Breast epithelium (tissue), 4 donors: ENCODE data around the gene HDHD3. TPM values are rescaled to one million over a fixed set of nuclear protein-coding genes. Genes with fewer than 3 reads are reported as not detected.

Source experiments
- DNase-seq, 2 donors: peaks; one replicate each; pipeline ENCODE4 v3.0.0-alpha.2; 2019; ENCODE audit warnings: low spot score in 2 of 2
- H3K27ac ChIP-seq, 2 donors: fragments of 200-600 bp; sonication (generic) in 1 of 2; one replicate each; pipeline ENCODE4 v1.5.1; 2016 to 2019; ENCODE audit warnings: mild to moderate bottlenecking in 1 of 2
- H3K27me3 ChIP-seq, 2 donors: fragments of 200-600 bp; sonication (generic) in 1 of 2; one replicate each; pipeline versions ENCODE4 v1.5.1 to v1.6.0; 2017 to 2019; ENCODE audit warnings: control low read depth in 1 of 2, mild to moderate bottlenecking in 1 of 2
- H3K36me3 ChIP-seq: fragments of 200-600 bp; one replicate; pipeline ENCODE4 v1.5.1; 2019
- H3K4me1 ChIP-seq, 2 donors: fragments of 200-600 bp; sonication (generic); one replicate each; pipeline ENCODE4 v1.5.1; 2016 to 2019; ENCODE audit warnings: control low read depth in 1 of 2
- H3K4me3 ChIP-seq, 3 donors: fragments of 200-600 bp; sonication (generic); 1 replicate in 2 of 3; 2 replicates in 1 of 3; pipeline ENCODE4 v1.5.1; 2016 to 2019; ENCODE audit warnings: mild to moderate bottlenecking in 3 of 3, moderate library complexity in 2 of 3
- H3K9me3 ChIP-seq, 2 donors: fragments of 200-600 bp; sonication (generic) in 1 of 2; one replicate each; pipeline ENCODE4 v1.5.1; 2016 to 2019; ENCODE audit warnings: control low read depth in 1 of 2
- CTCF ChIP-seq, 3 donors: fragments of 450-650 bp; IDR thresholded peaks; one replicate each; pipeline ENCODE4 v1.5.1; 2016 to 2017; ENCODE audit warnings: antibody characterized with exemption in 3 of 3, mild to moderate bottlenecking in 3 of 3, moderate library complexity in 3 of 3
- POLR2A ChIP-seq: fragments of 450-650 bp; IDR thresholded peaks from one replicate; pipeline ENCODE4 v1.6.1; 2016; ENCODE audit warnings: antibody characterized with exemption, mild to moderate bottlenecking, moderate library complexity
- POLR2AphosphoS5 ChIP-seq, 3 donors: sonication (generic); formaldehyde crosslinking; IDR thresholded peaks; one replicate each; pipeline ENCODE4 v1.6.1; 2017; ENCODE audit warnings: antibody characterized with exemption in 3 of 3
- intact Hi-C: fragments of 100-400 bp; cut with DNase I; formaldehyde crosslinking; loops from one replicate; pipeline ENCODE4 v1.15.1; 2023; ENCODE audit warnings: low total_unique reads
- total RNA-seq, 3 donors: library from RNA; depleted of rRNA; stranded (reverse); fragments of >200 nt; gene quantifications; one replicate each; pipeline ENCODE4 v1.1.0, GENCODE V29; 2016

The HDHD3 gene
- total RNA-seq, 3 donors from 2014 or later = 24.5 to 66.9 (median 54.1) TPM

DNA sequence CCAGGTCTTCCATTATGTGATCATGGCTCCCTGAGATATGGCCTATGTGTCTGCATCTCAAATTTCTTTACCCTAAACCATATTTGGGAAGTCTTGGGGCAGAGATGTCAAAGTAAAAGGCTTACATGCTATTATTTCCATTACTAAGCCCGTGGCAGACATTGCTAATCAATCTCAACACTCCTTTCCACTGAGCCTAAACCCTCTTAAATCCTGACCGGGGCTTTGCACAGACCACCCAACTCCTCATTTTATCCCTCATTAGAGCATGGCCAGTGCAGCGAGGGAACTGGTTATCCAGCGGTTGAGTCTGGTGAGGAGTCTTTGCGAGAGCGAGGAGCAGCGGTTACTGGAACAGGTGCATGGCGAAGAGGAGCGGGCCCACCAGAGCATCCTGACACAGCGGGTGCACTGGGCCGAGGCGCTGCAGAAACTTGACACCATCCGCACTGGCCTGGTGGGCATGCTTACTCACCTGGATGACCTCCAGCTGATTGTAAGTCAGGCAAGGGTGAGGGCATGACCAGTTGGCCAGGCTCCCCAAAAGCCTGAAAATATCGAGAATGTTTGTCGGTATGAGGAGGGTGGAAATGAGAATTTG lies 16.4 kb downstream of the HDHD3 start:
- no peak overlapping the region for H3K4me3 ChIP-seq
- H3K27me3 ChIP-seq = no peaks in the 10 kb centered on the region
- intact Hi-C loops = no loop called here
- no peaks in the 10 kb centered on the region for H3K9me3 ChIP-seq
- no peak overlapping the region for H3K27ac ChIP-seq
- H3K36me3 ChIP-seq = no peaks in the 10 kb centered on the region
- TF ChIP-seq POLR2AphosphoS5 (IDR thresholded peaks at IDR 0.05) (no peak), CTCF (IDR thresholded peaks at IDR 0.05) (no peak), POLR2A (no peak)
- DNase-seq = no peak
- no peaks in the 10 kb centered on the region for H3K4me1 ChIP-seq

GRCh38 chr9:113359385-113359784 lies 17.4 kb downstream of the HDHD3 start:
- DNase-seq = no peak
- intact Hi-C loops = no loop called here

GRCh38 chr9:113356686-113357292 lies 20.0 kb downstream of the HDHD3 start:
- no peak overlapping the region for H3K4me3 ChIP-seq
- H3K4me1 ChIP-seq = no peaks in the 10 kb centered on the region

More at GRCh38 chr9:113359385-113359784, 17.4 kb downstream of the HDHD3 start:
- Histone ChIP-seq H3K36me3 (no peaks in the 10 kb centered on the region), H3K9me3 (no peaks in the 10 kb centered on the region), H3K4me3 (no peak overlapping the region), H3K27ac (no peak overlapping the region), H3K4me1 (no peaks in the 10 kb centered on the region), H3K27me3 (no peaks in the 10 kb centered on the region)
- TF ChIP-seq POLR2AphosphoS5 (IDR thresholded peaks at IDR 0.05) (no peak), CTCF (IDR thresholded peaks at IDR 0.05) (no peak), POLR2A (no peak)

GRCh38 chr9:113355040-113355596 lies 21.7 kb downstream of the HDHD3 start:
- TF ChIP-seq CTCF (IDR thresholded peaks at IDR 0.05) = no peak
- no peak for TF ChIP-seq POLR2A
- no peak for TF ChIP-seq POLR2AphosphoS5 (IDR thresholded peaks at IDR 0.05)
- H3K9me3 ChIP-seq = no peaks in the 10 kb centered on the region

More at GRCh38 chr9:113356686-113357292, 20.0 kb downstream of the HDHD3 start:
- Histone ChIP-seq H3K36me3 (no peaks in the 10 kb centered on the region), H3K27ac (no peak overlapping the region), H3K27me3 (no peaks in the 10 kb centered on the region), H3K9me3 (no peaks in the 10 kb centered on the region)
- intact Hi-C loops = no loop called here
- DNase-seq = no peak
- TF ChIP-seq CTCF (IDR thresholded peaks at IDR 0.05) = no peak
- TF ChIP-seq POLR2AphosphoS5 (IDR thresholded peaks at IDR 0.05) = no peak

GRCh38 chr9:113352411-113352810 lies 24.4 kb downstream of the HDHD3 start:
- no peak for TF ChIP-seq POLR2AphosphoS5 (IDR thresholded peaks at IDR 0.05)
- TF ChIP-seq POLR2A = no peak
- no peak for TF ChIP-seq CTCF (IDR thresholded peaks at IDR 0.05)
- no peaks in the 10 kb centered on the region for H3K27me3 ChIP-seq
- intact Hi-C loops = no loop called here
- H3K9me3 ChIP-seq = no peaks in the 10 kb centered on the region
- DNase-seq = no peak
- H3K4me1 ChIP-seq = no peaks in the 10 kb centered on the region
- no peak overlapping the region for H3K4me3 ChIP-seq
- H3K27ac ChIP-seq = no peak overlapping the region
- no peaks in the 10 kb centered on the region for H3K36me3 ChIP-seq

More at GRCh38 chr9:113355040-113355596, 21.7 kb downstream of the HDHD3 start:
- DNase-seq = no peak
- H3K27me3 ChIP-seq = no peaks in the 10 kb centered on the region
- H3K4me1 ChIP-seq = no peaks in the 10 kb centered on the region
- no peaks in the 10 kb centered on the region for H3K36me3 ChIP-seq
- H3K4me3 ChIP-seq = no peak overlapping the region
- H3K27ac ChIP-seq = no peak overlapping the region
- intact Hi-C loops = no loop called here
